ENCODE results near the gene NBPF3. TPM values are rescaled to one million over a fixed set of nuclear protein-coding genes. Genes with fewer than 3 reads are reported as not detected.

Gene NBPF3
- total RNA-seq, 4 donors from 2014 or later = 8.9 to 14.3 (median 12.1) TPM

GRCh38 chr1:21496886-21497285 lies 56.9 kb downstream of the NBPF3 start:
- TF ChIP-seq CTCF (IDR thresholded peaks at IDR 0.05; ENCODE audit: low read depth) = no peak

GRCh38 chr1:21497466-21498061 lies 57.6 kb downstream of the NBPF3 start:
- TF ChIP-seq CTCF (IDR thresholded peaks at IDR 0.05; ENCODE audit: low read depth) = no peak

- no peak for TF ChIP-seq CTCF (IDR thresholded peaks at IDR 0.05; ENCODE audit: low read depth)
These were observed 59.5 kb downstream of the NBPF3 start for GRCh38 chr1:21499283-21499950.

GRCh38 chr1:21503706-21504377 lies 63.9 kb downstream of the NBPF3 start:
- no peak for TF ChIP-seq CTCF (IDR thresholded peaks at IDR 0.05; ENCODE audit: low read depth)

GRCh38 chr1:21506804-21507203 lies 66.9 kb downstream of the NBPF3 start:
- TF ChIP-seq CTCF (IDR thresholded peaks at IDR 0.05; ENCODE audit: low read depth) = no peak

- no peak for TF ChIP-seq CTCF (IDR thresholded peaks at IDR 0.05; ENCODE audit: low read depth)
These were observed 67.8 kb downstream of the NBPF3 start for GRCh38 chr1:21507511-21508270.
